ENCODE measurements around the gene BBS9.

GRCh38 chr7:33393770-33394169, 264.4 kb downstream of the BBS9 start:
- TF ChIP-seq CTCF (conservative IDR thresholded peaks at IDR 0.05; ENCODE audit: low read length), result no peak
- no peak for TF ChIP-seq EZH2phosphoT487 (IDR thresholded peaks at IDR 0.05; ENCODE audit: borderline replicate concordance)

Measured in Loucy (cell line).